HAP-1 (cell line): Measurements from ENCODE around the gene PHF21A.

Source experiments
- DNase-seq, 2 experiments: peaks; one replicate each; pipeline ENCODE4 v3.0.0-alpha.2; 2016 to 2020; ENCODE audit warnings: low spot score in 2 of 2
- H3K27me3 ChIP-seq: fragments of 250-450 bp; sonication (Bioruptor Pico); 2 replicates; pipeline ENCODE4 v1.5.1; 2020; ENCODE audit warnings: low read depth, mild to moderate bottlenecking, moderate library complexity
- H3K36me3 ChIP-seq: fragments of 250-450 bp; sonication (Bioruptor Pico); replicated peaks from 2 replicates; pipeline ENCODE4 v1.5.1; 2020; ENCODE audit warnings: mild to moderate bottlenecking
- H3K4me1 ChIP-seq: fragments of 250-450 bp; sonication (Bioruptor Pico); 2 replicates; pipeline ENCODE4 v1.5.1; 2020; ENCODE audit warnings: mild to moderate bottlenecking
- H3K4me3 ChIP-seq: fragments of 250-450 bp; sonication (Bioruptor Pico); 2 replicates; pipeline ENCODE4 v1.5.1; 2020; ENCODE audit warnings: mild to moderate bottlenecking, moderate library complexity
- H3K9me3 ChIP-seq: fragments of 250-450 bp; sonication (Bioruptor Pico); 2 replicates; pipeline ENCODE4 v1.5.1; 2020; ENCODE audit warnings: mild to moderate bottlenecking, moderate library complexity
- in situ Hi-C: fragments of 300-500 bp; cut with MboI; formaldehyde crosslinking; loops from 3 replicates; pipeline ENCODE4 v1.14.3; 2020; ENCODE audit warnings: low sequenced_read_pairs, inconsistent platforms, mixed read lengths

Gene PHF21A

GRCh38 chr11:45959851-45960250, 161.4 kb downstream of the PHF21A start:
- H3K27me3 ChIP-seq: no peaks in the 10 kb centered on the region
- no peaks in the 10 kb centered on the region for H3K4me1 ChIP-seq
- no peak overlapping the region for H3K4me3 ChIP-seq
- no peaks in the 10 kb centered on the region for H3K36me3 ChIP-seq
- no peaks in the 10 kb centered on the region for H3K9me3 ChIP-seq
- no peak for DNase-seq
- in situ Hi-C loops: loop anchor here (10.0 kb wide), 1 partner anchor 55 kb away; the partner anchor contains the start of gene FREY1

- H3K4me3 ChIP-seq: no peak overlapping the region
- H3K4me1 ChIP-seq: no peaks in the 10 kb centered on the region
- no peak for DNase-seq
- in situ Hi-C loops: no loop called here
- no peaks in the 10 kb centered on the region for H3K27me3 ChIP-seq
- no peaks in the 10 kb centered on the region for H3K9me3 ChIP-seq
- peaks cover 9% of the 10 kb centered on the region for H3K36me3 ChIP-seq
These were observed 171.3 kb downstream of the PHF21A start for GRCh38 chr11:45949992-45950407.

- DNase-seq: no peak
- in situ Hi-C loops: no loop called here
- peaks cover 9% of the 10 kb centered on the region for H3K36me3 ChIP-seq
These were observed 172.9 kb downstream of the PHF21A start for GRCh38 chr11:45948356-45948755.

GRCh38 chr11:45947885-45948284, 173.4 kb downstream of the PHF21A start:
- Histone ChIP-seq H3K9me3 (no peaks in the 10 kb centered on the region), H3K36me3 (peaks cover 9% of the 10 kb centered on the region), H3K27me3 (no peaks in the 10 kb centered on the region), H3K4me3 (no peak overlapping the region), H3K4me1 (no peaks in the 10 kb centered on the region)
- in situ Hi-C loops: no loop called here
- no peak for DNase-seq

More at GRCh38 chr11:45948356-45948755, 172.9 kb downstream of the PHF21A start:
- no peak overlapping the region for H3K4me3 ChIP-seq
- no peaks in the 10 kb centered on the region for H3K4me1 ChIP-seq
- no peaks in the 10 kb centered on the region for H3K9me3 ChIP-seq
- no peaks in the 10 kb centered on the region for H3K27me3 ChIP-seq

GRCh38 chr11:45945397-45945999, 175.8 kb downstream of the PHF21A start:
- in situ Hi-C loops: no loop called here
- DNase-seq: no peak
- Histone ChIP-seq H3K4me1 (no peaks in the 10 kb centered on the region), H3K4me3 (no peak overlapping the region), H3K9me3 (no peaks in the 10 kb centered on the region), H3K27me3 (no peaks in the 10 kb centered on the region), H3K36me3 (peaks cover 9% of the 10 kb centered on the region)

- in situ Hi-C loops: no loop called here
- H3K27me3 ChIP-seq: no peaks in the 10 kb centered on the region
- H3K4me1 ChIP-seq: no peaks in the 10 kb centered on the region
- no peaks in the 10 kb centered on the region for H3K9me3 ChIP-seq
- H3K36me3 ChIP-seq: peaks cover 9% of the 10 kb centered on the region
- no peak overlapping the region for H3K4me3 ChIP-seq
- no peak for DNase-seq
These were observed 178.9 kb downstream of the PHF21A start for GRCh38 chr11:45942381-45942780.

GRCh38 chr11:45941285-45941684, 180.0 kb downstream of the PHF21A start:
- H3K9me3 ChIP-seq: no peaks in the 10 kb centered on the region
- DNase-seq: no peak
- in situ Hi-C loops: no loop called here
- H3K36me3 ChIP-seq: peaks cover 12% of the 10 kb centered on the region
- H3K4me1 ChIP-seq: no peaks in the 10 kb centered on the region
- H3K27me3 ChIP-seq: no peaks in the 10 kb centered on the region
- no peak overlapping the region for H3K4me3 ChIP-seq

GRCh38 chr11:45939836-45940235, 181.4 kb downstream of the PHF21A start:
- H3K4me1 ChIP-seq: no peaks in the 10 kb centered on the region
- H3K4me3 ChIP-seq: no peak overlapping the region
- no peaks in the 10 kb centered on the region for H3K27me3 ChIP-seq
- in situ Hi-C loops: no loop called here
- H3K9me3 ChIP-seq: no peaks in the 10 kb centered on the region
- H3K36me3 ChIP-seq: peaks cover 14% of the 10 kb centered on the region
- no peak for DNase-seq

- H3K4me1 ChIP-seq: no peaks in the 10 kb centered on the region
These were observed 183.3 kb downstream of the PHF21A start for GRCh38 chr11:45937916-45938315.

GRCh38 chr11:45936511-45937054, 184.7 kb downstream of the PHF21A start:
- in situ Hi-C loops: no loop called here

More at GRCh38 chr11:45937916-45938315, 183.3 kb downstream of the PHF21A start:
- Histone ChIP-seq H3K27me3 (no peaks in the 10 kb centered on the region), H3K4me3 (no peak overlapping the region), H3K9me3 (no peaks in the 10 kb centered on the region), H3K36me3 (peaks cover 22% of the 10 kb centered on the region)
- no peak for DNase-seq
- in situ Hi-C loops: no loop called here

GRCh38 chr11:45935349-45936064, 185.7 kb downstream of the PHF21A start:
- Histone ChIP-seq H3K4me1 (no peaks in the 10 kb centered on the region), H3K4me3 (no peak overlapping the region), H3K9me3 (no peaks in the 10 kb centered on the region), H3K27me3 (no peaks in the 10 kb centered on the region), H3K36me3 (peaks cover 22% of the 10 kb centered on the region)
- DNase-seq: no peak
- in situ Hi-C loops: no loop called here

More at GRCh38 chr11:45936511-45937054, 184.7 kb downstream of the PHF21A start:
- Histone ChIP-seq H3K9me3 (no peaks in the 10 kb centered on the region), H3K36me3 (peaks cover 22% of the 10 kb centered on the region), H3K4me3 (no peak overlapping the region), H3K27me3 (no peaks in the 10 kb centered on the region), H3K4me1 (no peaks in the 10 kb centered on the region)
- no peak for DNase-seq

- Histone ChIP-seq H3K4me1 (no peaks in the 10 kb centered on the region), H3K4me3 (no peak overlapping the region), H3K27me3 (no peaks in the 10 kb centered on the region), H3K36me3 (peaks cover 22% of the 10 kb centered on the region), H3K9me3 (no peaks in the 10 kb centered on the region)
- DNase-seq: no peak
- in situ Hi-C loops: no loop called here
These were observed 186.5 kb downstream of the PHF21A start for GRCh38 chr11:45934580-45935318.

GRCh38 chr11:45933846-45934579, 187.2 kb downstream of the PHF21A start:
- Histone ChIP-seq H3K27me3 (no peaks in the 10 kb centered on the region), H3K36me3 (peaks cover 22% of the 10 kb centered on the region), H3K9me3 (no peaks in the 10 kb centered on the region), H3K4me1 (no peaks in the 10 kb centered on the region), H3K4me3 (no peak overlapping the region)
- DNase-seq: no peak
- in situ Hi-C loops: no loop called here
